Uterus (tissue), 4 donors: ENCODE data around the gene DOCK6. TPM values are rescaled to one million over a fixed set of nuclear protein-coding genes. Genes with fewer than 3 reads are reported as not detected.

Source experiments
- DNase-seq, 2 donors: peaks; one replicate each; pipeline ENCODE4 v3.0.0-alpha.2; 2019 to 2020
- H3K27ac ChIP-seq, 2 donors: fragments of 200-600 bp; sonication (generic); 1 replicate in 1 of 2; 2 replicates in 1 of 2; pipeline ENCODE4 v1.5.1; 2016 to 2018
- H3K27me3 ChIP-seq, 2 donors: fragments of 200-600 bp; sonication (generic); one replicate each; pipeline ENCODE4 v1.5.1; 2018 to 2019; ENCODE audit warnings: control low read depth in 1 of 2
- H3K36me3 ChIP-seq, 2 donors: fragments of 200-600 bp; sonication (generic); one replicate each; pipeline ENCODE4 v1.5.1; 2019; ENCODE audit warnings: control low read depth in 1 of 2
- H3K4me1 ChIP-seq, 2 donors: fragments of 200-600 bp; sonication (generic); one replicate each; pipeline ENCODE4 v1.5.1; 2018 to 2019; ENCODE audit warnings: control low read depth in 1 of 2
- H3K4me3 ChIP-seq, 2 donors: fragments of 200-600 bp; sonication (generic); 1 replicate in 1 of 2; 2 replicates in 1 of 2; pipeline ENCODE4 v1.5.1; 2018 to 2019; ENCODE audit warnings: mild to moderate bottlenecking in 1 of 2
- H3K9me3 ChIP-seq, 2 donors: fragments of 200-600 bp; sonication (generic); one replicate each; pipeline ENCODE4 v1.5.1; 2019; ENCODE audit warnings: control low read depth in 1 of 2
- POLR2A ChIP-seq, 2 donors: fragments of 450-650 bp; IDR thresholded peaks; one replicate each; pipeline ENCODE4 v1.6.1; 2016; ENCODE audit warnings: antibody characterized with exemption in 2 of 2, mild to moderate bottlenecking in 1 of 2, moderate library complexity in 1 of 2
- intact Hi-C: fragments of 100-400 bp; cut with DNase I; formaldehyde crosslinking; loops from one replicate; pipeline ENCODE4 v1.15.1; 2023; ENCODE audit warnings: low total_unique reads
- total RNA-seq, 4 donors: library from RNA; depleted of rRNA in 3 of 4; stranded (reverse); fragments of >200 nt in 3 of 4; gene quantifications; one replicate each; pipeline versions ENCODE4 v1.1.0 to v1.2.4, GENCODE V29; 2014 to 2023
- TF ChIP-seq, protein P1 (sequence below), 4 experiments: fragments of 200-600 bp in 2 of 4; fragments of 450-650 bp in 2 of 4; sonication (generic) in 2 of 4; IDR thresholded peaks; one replicate each; pipeline ENCODE4 v1.5.1; 2016 to 2019; ENCODE audit warnings: antibody characterized with exemption in 4 of 4, mild to moderate bottlenecking in 2 of 4, moderate library complexity in 1 of 4
- donor health status: DM: yes; HTN: yes; CAD: no.

The DOCK6 gene
- total RNA-seq, 4 donors from 2014 or later: 13.5 to 89.4 (median 38.6) TPM

DNA sequence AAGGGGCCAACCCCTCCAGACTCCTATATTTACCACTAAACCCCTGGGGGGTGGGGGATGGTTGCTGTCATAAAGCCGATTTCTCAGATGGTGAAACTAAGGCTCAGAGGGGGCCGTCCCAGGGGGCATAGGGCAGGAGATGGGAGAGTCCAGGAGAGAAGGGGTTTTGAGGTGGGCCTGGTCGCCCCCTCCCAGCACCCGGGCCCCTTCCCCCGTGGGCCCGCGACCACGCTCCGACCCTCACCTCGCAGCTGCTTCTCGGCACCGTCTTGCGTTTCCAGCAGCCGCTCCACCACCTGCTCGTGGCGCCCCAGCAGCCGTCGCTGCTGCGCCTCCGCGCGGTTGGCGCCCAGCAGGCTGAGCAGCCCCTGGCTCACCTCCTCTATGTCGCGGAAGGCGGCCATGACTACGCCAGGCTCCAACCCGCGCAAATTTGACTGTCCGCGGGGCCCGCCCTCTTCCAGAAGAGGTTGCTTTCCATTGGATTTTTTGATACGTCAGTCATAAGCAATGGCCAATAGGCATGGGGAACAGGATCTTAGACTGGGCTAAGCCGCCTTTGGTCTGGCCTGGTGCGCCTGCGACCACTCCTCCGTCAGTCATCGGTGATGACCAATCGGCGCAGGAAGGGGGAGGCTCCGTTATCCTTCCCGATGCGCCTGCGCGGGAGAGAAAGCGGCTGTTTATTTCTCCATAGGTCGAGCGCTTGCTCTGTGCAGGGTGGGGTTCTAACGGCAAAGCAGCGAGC, 106.8 kb downstream of the DOCK6 start, which contains the start of gene SPC24:
TSS of gene SPC24 (minus strand) at position 410 of the 748 bp plus-strand sequence. CDS start at position 404, 6 bp downstream.
- H3K27me3 ChIP-seq: no peaks in the 10 kb centered on the region
- TF ChIP-seq, protein P1, sequence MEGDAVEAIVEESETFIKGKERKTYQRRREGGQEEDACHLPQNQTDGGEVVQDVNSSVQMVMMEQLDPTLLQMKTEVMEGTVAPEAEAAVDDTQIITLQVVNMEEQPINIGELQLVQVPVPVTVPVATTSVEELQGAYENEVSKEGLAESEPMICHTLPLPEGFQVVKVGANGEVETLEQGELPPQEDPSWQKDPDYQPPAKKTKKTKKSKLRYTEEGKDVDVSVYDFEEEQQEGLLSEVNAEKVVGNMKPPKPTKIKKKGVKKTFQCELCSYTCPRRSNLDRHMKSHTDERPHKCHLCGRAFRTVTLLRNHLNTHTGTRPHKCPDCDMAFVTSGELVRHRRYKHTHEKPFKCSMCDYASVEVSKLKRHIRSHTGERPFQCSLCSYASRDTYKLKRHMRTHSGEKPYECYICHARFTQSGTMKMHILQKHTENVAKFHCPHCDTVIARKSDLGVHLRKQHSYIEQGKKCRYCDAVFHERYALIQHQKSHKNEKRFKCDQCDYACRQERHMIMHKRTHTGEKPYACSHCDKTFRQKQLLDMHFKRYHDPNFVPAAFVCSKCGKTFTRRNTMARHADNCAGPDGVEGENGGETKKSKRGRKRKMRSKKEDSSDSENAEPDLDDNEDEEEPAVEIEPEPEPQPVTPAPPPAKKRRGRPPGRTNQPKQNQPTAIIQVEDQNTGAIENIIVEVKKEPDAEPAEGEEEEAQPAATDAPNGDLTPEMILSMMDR (IDR thresholded peaks at IDR 0.05): no peak
- peak; percentile 38 to 45 for TF ChIP-seq POLR2A (IDR thresholded peaks at IDR 0.05)
- no peaks in the 10 kb centered on the region for H3K36me3 ChIP-seq
- peak within 1 kb of the TSS; percentile 26 to 35 for H3K4me3 ChIP-seq
- peak within 1 kb of the TSS; percentile 93 to 96 for H3K27ac ChIP-seq
- no peaks in the 10 kb centered on the region for H3K9me3 ChIP-seq
- DNase-seq: peak; percentile 94 to 96
- peaks cover 6 to 14% of the 10 kb centered on the region in 2 donors for H3K4me1 ChIP-seq
- intact Hi-C loops: no loop called here

DNA sequence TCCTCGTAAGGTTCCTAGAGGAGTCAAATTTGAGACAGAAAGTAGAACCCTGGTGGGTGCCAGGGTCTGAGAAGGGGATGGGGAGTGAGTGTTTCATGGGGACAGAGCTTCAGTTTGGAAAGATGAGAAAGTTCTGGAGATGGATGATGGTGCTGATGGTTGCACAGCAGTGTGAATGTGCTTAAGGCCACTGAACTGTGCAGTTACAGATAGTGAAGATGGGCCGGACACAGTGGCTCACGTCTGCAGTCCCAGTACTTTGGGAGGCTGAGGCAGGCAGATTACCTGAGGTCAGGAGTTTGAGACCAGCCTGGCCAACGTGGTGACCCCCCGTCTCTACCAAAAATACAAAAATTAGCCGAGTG, 107.7 kb downstream of the DOCK6 start:
- H3K36me3 ChIP-seq: no peaks in the 10 kb centered on the region
- peak overlapping the region in 1 of 2 donors; percentile 88 for H3K27ac ChIP-seq
- H3K4me1 ChIP-seq: peaks cover 6 to 14% of the 10 kb centered on the region in 2 donors
- TF ChIP-seq, protein P1 (IDR thresholded peaks at IDR 0.05): no peak
- TF ChIP-seq POLR2A (IDR thresholded peaks at IDR 0.05): no peak
- no peaks in the 10 kb centered on the region for H3K9me3 ChIP-seq
- no peaks in the 10 kb centered on the region for H3K27me3 ChIP-seq
- H3K4me3 ChIP-seq: no peak overlapping the region
- intact Hi-C loops: no loop called here
- no peak for DNase-seq

DNA sequence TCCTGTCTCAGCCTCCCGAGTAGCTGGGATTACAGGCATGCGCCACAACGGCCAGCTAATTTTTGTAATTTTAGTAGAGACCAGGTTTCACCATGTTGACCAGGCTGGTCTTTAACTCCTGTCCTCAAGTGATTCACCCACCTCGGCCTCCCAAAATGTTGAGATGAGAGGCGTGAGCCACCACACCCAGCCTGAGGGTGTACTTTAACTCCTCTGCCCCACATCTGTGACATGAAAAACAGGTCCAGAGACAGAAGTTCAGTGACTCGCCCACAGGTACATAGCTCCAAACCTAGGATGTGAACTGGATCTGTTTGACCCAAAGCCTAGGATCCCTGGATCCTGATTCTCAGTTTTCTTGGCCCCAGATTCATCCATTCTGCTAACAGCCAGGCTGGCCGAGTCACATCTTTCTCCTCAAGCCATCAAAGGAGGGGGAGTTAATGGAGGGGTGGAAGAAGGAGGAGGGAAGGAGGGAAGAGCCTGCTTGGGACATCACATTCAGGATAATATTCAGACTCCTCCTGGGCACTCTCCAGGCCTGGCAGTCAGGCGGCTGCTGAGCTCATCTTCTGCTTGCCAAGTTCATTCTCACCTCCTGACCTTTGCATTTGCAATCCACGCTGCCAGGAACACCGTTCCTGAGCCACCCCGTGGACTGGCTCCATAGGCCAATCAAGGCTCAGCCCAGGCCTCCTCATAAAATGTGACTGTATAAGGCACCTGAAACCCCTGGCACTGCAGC, 109.8 kb downstream of the DOCK6 start:
- intact Hi-C loops: no loop called here
- peak; percentile 87 to 93 for DNase-seq
- Histone ChIP-seq H3K4me1 (peaks cover 6 to 14% of the 10 kb centered on the region in 2 donors), H3K4me3 (no peak overlapping the region), H3K27me3 (no peaks in the 10 kb centered on the region), H3K36me3 (no peaks in the 10 kb centered on the region), H3K27ac (peak overlapping the region; percentile 88 to 89), H3K9me3 (no peaks in the 10 kb centered on the region)
- no peak for TF ChIP-seq POLR2A (IDR thresholded peaks at IDR 0.05)
- TF ChIP-seq, protein P1 (IDR thresholded peaks at IDR 0.05): no peak

DNA sequence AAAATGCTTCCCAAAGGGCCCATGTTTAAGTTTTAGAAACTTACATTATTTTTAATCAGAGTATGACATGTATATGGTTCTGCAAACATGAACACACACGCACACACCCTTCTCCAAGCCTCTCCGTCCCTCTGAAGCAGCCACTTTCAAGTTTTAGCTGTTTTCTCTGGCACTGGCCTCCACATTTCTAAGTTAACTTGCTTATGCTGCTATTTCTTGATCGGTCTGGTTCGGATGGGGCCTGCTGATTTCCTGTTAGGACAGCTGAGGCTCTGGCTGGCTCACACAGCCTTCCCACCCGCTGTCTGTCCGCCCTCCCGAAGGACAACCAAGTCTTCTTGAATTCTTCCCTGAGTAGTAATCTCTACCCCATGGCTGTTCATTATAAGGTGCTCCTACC, 111.1 kb downstream of the DOCK6 start:
- H3K27me3 ChIP-seq: no peaks in the 10 kb centered on the region
- H3K4me1 ChIP-seq: peaks cover 2 to 14% of the 10 kb centered on the region in 2 donors
- H3K27ac ChIP-seq: peak overlapping the region; percentile 88 to 89
- no peak for DNase-seq
- TF ChIP-seq POLR2A (IDR thresholded peaks at IDR 0.05): no peak
- TF ChIP-seq, protein P1 (IDR thresholded peaks at IDR 0.05): no peak
- H3K36me3 ChIP-seq: no peaks in the 10 kb centered on the region
- no peak overlapping the region for H3K4me3 ChIP-seq
- no peaks in the 10 kb centered on the region for H3K9me3 ChIP-seq
- intact Hi-C loops: no loop called here

Other genes with a start within 250 kb of the DOCK6 start
- gene LDLR, start 173.1 kb downstream of the DOCK6 start, total RNA-seq: 10 to 100 TPM in 3 of 4 donors, 1 to 10 TPM in 1; 7.9 to 55.3 (median 48.8) TPM
- 10 to 100 TPM in 1 of 4 donors, 1 to 10 TPM in 3; 1.8 to 21.8 (median 2.6) TPM for gene SPC24, start 106.7 kb downstream of the DOCK6 start, total RNA-seq
- 100 to 1,000 TPM; 326 to 762 (median 535) TPM for gene KANK2, start 65.0 kb downstream of the DOCK6 start, total RNA-seq
- gene ANGPTL8, start 22.9 kb downstream of the DOCK6 start, total RNA-seq: 1 to 10 TPM in 1 of 4 donors, not detected in 3; 3.0 TPM
- gene TSPAN16, start 33.6 kb upstream of the DOCK6 start, total RNA-seq: not detected
- 10 to 100 TPM; 14.3 to 61.6 (median 25.7) TPM for gene RAB3D, start 77.1 kb upstream of the DOCK6 start, total RNA-seq
- 100 to 1,000 TPM in 1 of 4 donors, 10 to 100 TPM in 3; 41.2 to 117 (median 77.4) TPM for gene TMEM205, start 83.7 kb upstream of the DOCK6 start, total RNA-seq
- gene CCDC159, start 84.0 kb upstream of the DOCK6 start, total RNA-seq: 10 to 100 TPM in 3 of 4 donors, 1 to 10 TPM in 1; 1.2 to 46.2 (median 16.4) TPM
- 10 to 100 TPM in 3 of 4 donors, 1 to 10 TPM in 1; 4.1 to 71.7 (median 23.7) TPM for gene PLPPR2, start 92.9 kb upstream of the DOCK6 start, total RNA-seq
- 1 to 10 TPM in 1 of 4 donors, under 1 TPM in 3; 0.48 to 3.5 (median 0.68) TPM for gene SWSAP1, start 112.1 kb upstream of the DOCK6 start, total RNA-seq
- gene EPOR, start 121.8 kb upstream of the DOCK6 start, total RNA-seq: 1 to 10 TPM; 1.8 to 5.9 (median 4.1) TPM
- gene RGL3, start 156.8 kb upstream of the DOCK6 start, total RNA-seq: 10 to 100 TPM in 3 of 4 donors, 1 to 10 TPM in 1; 1.0 to 19.0 (median 13.2) TPM
- gene ODAD3, start 172.6 kb upstream of the DOCK6 start, total RNA-seq: 1 to 10 TPM in 1 of 4 donors, under 1 TPM in 1, not detected in 2; 0.48 to 4.4 TPM
- gene PRKCSH, start 173.1 kb upstream of the DOCK6 start, total RNA-seq: 100 to 1,000 TPM in 3 of 4 donors, 10 to 100 TPM in 1; 65.3 to 228 (median 155) TPM
- gene ELAVL3, start 218.5 kb upstream of the DOCK6 start, total RNA-seq: 1 to 10 TPM in 1 of 4 donors, not detected in 3; 1.1 TPM
- 10 to 100 TPM in 1 of 4 donors, 1 to 10 TPM in 2, under 1 TPM in 1; 0.88 to 14.8 (median 6.3) TPM for gene ZNF653, start 243.3 kb upstream of the DOCK6 start, total RNA-seq